Measurements from ENCODE around the gene CSF2RB.

Gene CSF2RB

DNA sequence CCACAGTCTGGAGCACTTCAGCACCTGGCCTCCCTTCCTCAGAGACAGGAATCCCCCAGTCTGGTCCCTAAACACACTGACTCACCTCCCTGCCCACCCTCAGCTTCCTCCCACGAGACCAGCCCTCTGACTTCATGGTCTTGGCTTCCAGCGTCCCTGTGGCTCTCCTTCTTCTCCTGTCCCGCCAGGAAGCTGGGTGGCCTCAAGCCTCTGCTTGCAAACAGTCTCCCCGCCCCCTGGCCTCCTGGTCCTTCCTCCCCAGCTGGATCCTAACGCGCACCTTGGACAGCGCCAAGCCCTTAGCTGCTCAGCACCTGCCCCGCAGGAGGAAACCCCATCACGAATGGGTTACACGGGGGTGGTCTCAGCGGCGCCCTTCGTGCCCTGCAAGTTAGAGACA is 48.1 kb upstream of the CSF2RB start:
- Histone ChIP-seq H3K9ac (ENCODE audit: low read depth, low read length, poor library complexity, severe bottlenecking) (no peak overlapping the region), H3K36me3 (ENCODE audit: insufficient read depth, low read length) (no peaks in the 10 kb centered on the region), H3K9me3 (ENCODE audit: insufficient read depth, low read depth, low read length) (no peaks in the 10 kb centered on the region)

DNA sequence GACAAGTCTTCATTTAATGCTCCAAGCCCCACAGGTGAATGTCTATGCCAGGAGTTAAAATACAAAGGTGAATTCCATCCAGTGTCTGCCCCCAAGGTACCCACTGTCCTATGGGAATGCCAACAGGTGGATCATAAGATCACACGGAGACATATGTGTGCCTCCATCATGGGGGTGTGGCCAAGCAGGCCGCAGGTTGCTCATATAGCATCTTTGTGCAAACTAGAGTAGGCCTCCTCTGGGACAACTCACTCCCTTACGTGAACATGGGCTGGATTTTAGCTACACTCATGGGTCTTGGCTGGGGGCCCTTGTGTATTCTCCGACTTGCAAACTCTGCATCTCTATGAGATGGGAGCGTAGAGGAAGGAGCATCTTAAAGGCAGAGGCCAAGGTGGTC is 45.7 kb upstream of the CSF2RB start:
- TF ChIP-seq, protein P1, sequence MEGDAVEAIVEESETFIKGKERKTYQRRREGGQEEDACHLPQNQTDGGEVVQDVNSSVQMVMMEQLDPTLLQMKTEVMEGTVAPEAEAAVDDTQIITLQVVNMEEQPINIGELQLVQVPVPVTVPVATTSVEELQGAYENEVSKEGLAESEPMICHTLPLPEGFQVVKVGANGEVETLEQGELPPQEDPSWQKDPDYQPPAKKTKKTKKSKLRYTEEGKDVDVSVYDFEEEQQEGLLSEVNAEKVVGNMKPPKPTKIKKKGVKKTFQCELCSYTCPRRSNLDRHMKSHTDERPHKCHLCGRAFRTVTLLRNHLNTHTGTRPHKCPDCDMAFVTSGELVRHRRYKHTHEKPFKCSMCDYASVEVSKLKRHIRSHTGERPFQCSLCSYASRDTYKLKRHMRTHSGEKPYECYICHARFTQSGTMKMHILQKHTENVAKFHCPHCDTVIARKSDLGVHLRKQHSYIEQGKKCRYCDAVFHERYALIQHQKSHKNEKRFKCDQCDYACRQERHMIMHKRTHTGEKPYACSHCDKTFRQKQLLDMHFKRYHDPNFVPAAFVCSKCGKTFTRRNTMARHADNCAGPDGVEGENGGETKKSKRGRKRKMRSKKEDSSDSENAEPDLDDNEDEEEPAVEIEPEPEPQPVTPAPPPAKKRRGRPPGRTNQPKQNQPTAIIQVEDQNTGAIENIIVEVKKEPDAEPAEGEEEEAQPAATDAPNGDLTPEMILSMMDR (conservative IDR thresholded peaks at IDR 0.05; ENCODE audit: low read length) = no peak
- TF ChIP-seq EZH2phosphoT487 (IDR thresholded peaks at IDR 0.05; ENCODE audit: borderline replicate concordance) = no peak
- Histone ChIP-seq H4K20me1 (ENCODE audit: insufficient read depth, low read length, poor library complexity, severe bottlenecking) (no peaks in the 10 kb centered on the region), H3K27me3 (ENCODE audit: insufficient read depth, low read length, poor library complexity, severe bottlenecking) (no peaks in the 10 kb centered on the region), H3K79me2 (ENCODE audit: insufficient read depth, low read length) (no peaks in the 10 kb centered on the region), H3K4me2 (ENCODE audit: low read depth, low read length, poor library complexity, severe bottlenecking) (no peak overlapping the region), H3K4me3 (ENCODE audit: low read length, poor library complexity, severe bottlenecking) (no peak overlapping the region), H3K4me1 (ENCODE audit: insufficient read depth, low read length, poor library complexity, severe bottlenecking) (no peaks in the 10 kb centered on the region), H3K9me2 (replicated peaks; ENCODE audit: low read depth, low read length) (no peaks in the 10 kb centered on the region), H3K9ac (ENCODE audit: low read depth, low read length, poor library complexity, severe bottlenecking) (no peak overlapping the region), H3F3A (ENCODE audit: low read depth) (no peaks in the 10 kb centered on the region), H3K9me3 (ENCODE audit: insufficient read depth, low read depth, low read length) (no peaks in the 10 kb centered on the region), H3K36me3 (ENCODE audit: insufficient read depth, low read length) (no peaks in the 10 kb centered on the region), H2AFZ (ENCODE audit: low read length) (no peak overlapping the region)

More for the DNA sequence above, 48.1 kb upstream of the CSF2RB start:
- Histone ChIP-seq H3K79me2 (ENCODE audit: insufficient read depth, low read length) (no peaks in the 10 kb centered on the region), H3K4me2 (ENCODE audit: low read depth, low read length, poor library complexity, severe bottlenecking) (no peak overlapping the region), H3K9me2 (replicated peaks; ENCODE audit: low read depth, low read length) (no peaks in the 10 kb centered on the region), H3K27me3 (ENCODE audit: insufficient read depth, low read length, poor library complexity, severe bottlenecking) (no peaks in the 10 kb centered on the region), H3K4me1 (ENCODE audit: insufficient read depth, low read length, poor library complexity, severe bottlenecking) (no peaks in the 10 kb centered on the region), H3K4me3 (ENCODE audit: low read length, poor library complexity, severe bottlenecking) (no peak overlapping the region), H2AFZ (ENCODE audit: low read length) (no peak overlapping the region), H4K20me1 (ENCODE audit: insufficient read depth, low read length, poor library complexity, severe bottlenecking) (no peaks in the 10 kb centered on the region), H3F3A (ENCODE audit: low read depth) (no peaks in the 10 kb centered on the region)
- TF ChIP-seq EZH2phosphoT487 (IDR thresholded peaks at IDR 0.05; ENCODE audit: borderline replicate concordance) = no peak
- TF ChIP-seq, protein P1 (conservative IDR thresholded peaks at IDR 0.05; ENCODE audit: low read length) = no peak

DNA sequence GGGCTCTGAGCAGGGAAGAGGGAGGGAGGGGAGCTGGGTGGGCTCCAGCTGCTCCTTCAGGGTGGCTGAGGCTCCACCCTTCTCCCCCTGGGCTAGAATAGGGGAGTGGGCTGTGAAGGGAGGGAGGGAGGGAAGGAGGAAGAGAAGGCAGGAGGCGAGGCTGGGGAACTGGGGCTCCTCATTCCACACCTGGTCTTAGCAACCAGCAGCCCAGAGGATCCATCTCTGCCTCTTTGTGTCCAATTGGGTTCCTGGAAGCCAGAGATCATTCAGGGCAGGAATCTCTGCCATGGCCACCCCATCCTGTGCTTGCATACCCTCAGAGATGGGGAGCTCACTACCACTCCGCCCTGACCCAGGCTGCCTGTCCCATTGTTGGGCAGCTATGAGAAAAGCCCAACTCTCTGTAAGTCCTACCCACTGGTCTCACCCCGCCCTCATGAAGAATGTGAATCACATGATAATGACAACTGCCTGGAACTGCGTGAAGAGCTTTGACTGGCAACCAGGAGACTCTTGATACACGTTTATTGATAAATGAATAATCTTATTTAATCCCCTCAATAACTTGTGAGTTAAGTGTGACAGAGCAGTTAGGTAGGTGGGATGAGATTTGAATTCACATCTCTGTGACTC is 44.8 kb upstream of the CSF2RB start:
- Histone ChIP-seq H3K4me2 (ENCODE audit: low read depth, low read length, poor library complexity, severe bottlenecking) (no peak overlapping the region), H3K9me3 (ENCODE audit: insufficient read depth, low read depth, low read length) (no peaks in the 10 kb centered on the region), H3K79me2 (ENCODE audit: insufficient read depth, low read length) (no peaks in the 10 kb centered on the region), H4K20me1 (ENCODE audit: insufficient read depth, low read length, poor library complexity, severe bottlenecking) (no peaks in the 10 kb centered on the region), H3K36me3 (ENCODE audit: insufficient read depth, low read length) (no peaks in the 10 kb centered on the region), H3F3A (ENCODE audit: low read depth) (no peaks in the 10 kb centered on the region), H3K4me1 (ENCODE audit: insufficient read depth, low read length, poor library complexity, severe bottlenecking) (no peaks in the 10 kb centered on the region), H3K9me2 (replicated peaks; ENCODE audit: low read depth, low read length) (no peaks in the 10 kb centered on the region), H2AFZ (ENCODE audit: low read length) (no peak overlapping the region), H3K27me3 (ENCODE audit: insufficient read depth, low read length, poor library complexity, severe bottlenecking) (no peaks in the 10 kb centered on the region), H3K4me3 (ENCODE audit: low read length, poor library complexity, severe bottlenecking) (no peak overlapping the region), H3K9ac (ENCODE audit: low read depth, low read length, poor library complexity, severe bottlenecking) (no peak overlapping the region)
- no peak for TF ChIP-seq EZH2phosphoT487 (IDR thresholded peaks at IDR 0.05; ENCODE audit: borderline replicate concordance)
- TF ChIP-seq, protein P1 (conservative IDR thresholded peaks at IDR 0.05; ENCODE audit: low read length) = no peak

All from Loucy (cell line).